Parathyroid adenoma (tissue), 2 donors: Measurements from ENCODE around the gene TNFRSF14.

Experiments
- H2AFZ ChIP-seq: fragments of 300-600 bp; sonication (generic); one replicate; pipeline ENCODE4 v1.7.0; 2017; ENCODE audit warnings: antibody characterized with exemption, mild to moderate bottlenecking
- H3K27ac ChIP-seq: fragments of 300-600 bp; sonication (generic); one replicate; pipeline ENCODE4 v1.7.0; 2017
- H3K27me3 ChIP-seq: fragments of 300-600 bp; sonication (generic); one replicate; pipeline ENCODE4 v1.7.0; 2017; ENCODE audit warnings: low read length; ENCODE audit not compliant: control insufficient read depth, insufficient read depth
- H3K36me3 ChIP-seq: fragments of 300-600 bp; sonication (generic); one replicate; pipeline ENCODE4 v1.7.0; 2017; ENCODE audit warnings: low read length; ENCODE audit not compliant: control insufficient read depth, insufficient read depth
- H3K4me1 ChIP-seq: fragments of 300-600 bp; sonication (generic); one replicate; pipeline ENCODE4 v1.7.0; 2017; ENCODE audit warnings: control low read depth
- H3K4me2 ChIP-seq: fragments of 300-600 bp; sonication (generic); one replicate; pipeline ENCODE4 v1.7.0; 2017; ENCODE audit warnings: low read length
- H3K4me3 ChIP-seq: fragments of 300-600 bp; sonication (generic); one replicate; pipeline ENCODE4 v1.7.0; 2017; ENCODE audit warnings: low read depth, low read length
- H3K79me2 ChIP-seq: fragments of 300-600 bp; sonication (generic); one replicate; pipeline ENCODE4 v1.7.0; 2017; ENCODE audit warnings: control low read depth
- H3K9ac ChIP-seq: fragments of 300-600 bp; sonication (generic); one replicate; pipeline ENCODE4 v1.7.0; 2017; ENCODE audit warnings: mild to moderate bottlenecking
- H3K9me3 ChIP-seq: fragments of 300-600 bp; sonication (generic); one replicate; pipeline ENCODE4 v1.7.0; 2017; ENCODE audit warnings: low read length; ENCODE audit not compliant: control insufficient read depth
- TF ChIP-seq, protein P1 (sequence below): fragments of 300-600 bp; sonication (generic); IDR thresholded peaks from one replicate; pipeline ENCODE4 v1.7.0; 2017; ENCODE audit warnings: antibody characterized with exemption, mild to moderate bottlenecking
- donor health status: primary hyperparathyroidism.

Gene TNFRSF14

DNA sequence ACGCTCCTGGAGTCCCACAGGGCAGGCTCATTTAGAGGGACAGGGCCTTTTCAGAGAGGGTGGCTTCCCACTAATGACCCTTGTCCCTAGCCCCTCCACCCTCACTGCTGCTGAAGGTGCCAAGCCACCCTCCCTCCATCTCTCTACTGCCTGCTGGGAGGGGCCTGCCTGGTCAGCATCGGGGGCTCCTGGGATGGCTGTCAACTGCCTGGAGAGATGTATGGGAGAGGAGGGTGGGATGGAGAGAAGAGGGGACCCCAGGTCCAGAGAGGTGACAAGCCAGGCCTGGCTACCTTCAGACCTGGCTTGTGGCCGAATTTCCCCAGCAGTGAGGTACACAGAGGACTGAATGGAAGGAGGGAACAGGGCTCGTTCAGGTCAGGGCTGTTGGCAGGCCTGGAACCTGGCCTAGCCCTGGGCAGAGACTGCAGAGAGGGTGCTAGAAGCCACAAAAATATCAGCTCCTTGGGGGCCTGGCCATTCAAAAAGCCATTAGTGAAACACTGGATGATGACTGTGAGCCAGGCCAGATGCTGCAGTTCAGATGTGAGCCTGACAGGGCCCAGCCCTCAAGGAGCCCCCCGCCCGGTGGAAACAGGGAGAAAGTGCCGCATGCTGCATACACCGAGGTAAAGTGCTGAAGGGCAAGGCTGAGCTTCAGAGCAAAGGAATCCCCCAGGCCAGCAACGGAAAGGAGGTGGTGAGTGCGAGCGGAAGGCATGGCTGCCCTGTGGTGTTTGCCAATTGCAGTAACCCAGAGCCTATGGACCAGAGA, 56.6 kb downstream of the TNFRSF14 start:
- H3K36me3 ChIP-seq, result no peaks in the 10 kb centered on the region
- H3K27ac ChIP-seq, result no peak overlapping the region
- H3K4me3 ChIP-seq, result no peak overlapping the region
- H3K79me2 ChIP-seq, result no peaks in the 10 kb centered on the region
- no peaks in the 10 kb centered on the region for H3K9me3 ChIP-seq
- TF ChIP-seq, protein P1, sequence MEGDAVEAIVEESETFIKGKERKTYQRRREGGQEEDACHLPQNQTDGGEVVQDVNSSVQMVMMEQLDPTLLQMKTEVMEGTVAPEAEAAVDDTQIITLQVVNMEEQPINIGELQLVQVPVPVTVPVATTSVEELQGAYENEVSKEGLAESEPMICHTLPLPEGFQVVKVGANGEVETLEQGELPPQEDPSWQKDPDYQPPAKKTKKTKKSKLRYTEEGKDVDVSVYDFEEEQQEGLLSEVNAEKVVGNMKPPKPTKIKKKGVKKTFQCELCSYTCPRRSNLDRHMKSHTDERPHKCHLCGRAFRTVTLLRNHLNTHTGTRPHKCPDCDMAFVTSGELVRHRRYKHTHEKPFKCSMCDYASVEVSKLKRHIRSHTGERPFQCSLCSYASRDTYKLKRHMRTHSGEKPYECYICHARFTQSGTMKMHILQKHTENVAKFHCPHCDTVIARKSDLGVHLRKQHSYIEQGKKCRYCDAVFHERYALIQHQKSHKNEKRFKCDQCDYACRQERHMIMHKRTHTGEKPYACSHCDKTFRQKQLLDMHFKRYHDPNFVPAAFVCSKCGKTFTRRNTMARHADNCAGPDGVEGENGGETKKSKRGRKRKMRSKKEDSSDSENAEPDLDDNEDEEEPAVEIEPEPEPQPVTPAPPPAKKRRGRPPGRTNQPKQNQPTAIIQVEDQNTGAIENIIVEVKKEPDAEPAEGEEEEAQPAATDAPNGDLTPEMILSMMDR, result no peak
- no peak overlapping the region for H3K9ac ChIP-seq
- no peak overlapping the region for H2AFZ ChIP-seq
- H3K4me1 ChIP-seq, result no peaks in the 10 kb centered on the region
- H3K27me3 ChIP-seq, result no peaks in the 10 kb centered on the region
- H3K4me2 ChIP-seq, result no peak overlapping the region
